ENCODE data around the gene GPRC5B.

- TF ChIP-seq CTCF (conservative IDR thresholded peaks at IDR 0.05 in 1 of 2, IDR thresholded peaks at IDR 0.05 in 1 of 2; ENCODE audit: low read depth in 1 of 2, low read length in 2 of 2) (no peak), EZH2 (IDR thresholded peaks at IDR 0.05; ENCODE audit: low read length, missing control alignments) (no peak)
These were observed 12.9 kb downstream of the GPRC5B start for GRCh38 chr16:19871721-19872120.
